Left ventricle myocardium superior (tissue), 1 donor: ENCODE measurements around the gene ATOSA. TPM values are rescaled to one million over a fixed set of nuclear protein-coding genes. Genes with fewer than 3 reads are reported as not detected.

Experiments
- ATAC-seq: fragments of 200-7000 bp; cut with Tn5 transposase; one replicate; pipeline ENCODE4 v1.9.1; 2020; ENCODE audit warnings: mild to moderate bottlenecking, moderate library complexity
- DNase-seq: peaks from one replicate; pipeline ENCODE4 v3.0.0-alpha.2; 2020
- intact Hi-C: fragments of 100-400 bp; cut with micrococcal nuclease; formaldehyde crosslinking; loops from one replicate; pipeline ENCODE4 v1.11.0; 2022
- total RNA-seq: library from RNA; stranded (reverse); fragmentation: NEBNext Ultra II Directional; extraction: Animal tissue kit (Norgen Biotek cat#: 25700); gene quantifications from one replicate; pipeline ENCODE4 v1.2.1, GENCODE V29; 2021
- donor health status: DM: no; HTN: yes; CAD: no; lungs with severe emphysema.

ATOSA gene
- total RNA-seq, 1 donor from 2014 or later: 27.5 TPM

GRCh38 chr15:52689562-52689961 is 10.4 kb upstream of the ATOSA start:
- intact Hi-C loops: no loop called here
- DNase-seq: no peak
- no peak for ATAC-seq

- intact Hi-C loops: no loop called here
- DNase-seq: no peak
- ATAC-seq: no peak
Measured at GRCh38 chr15:52683580-52683979, 4.4 kb upstream of the ATOSA start.

- ATAC-seq: no peak
- intact Hi-C loops: no loop called here
- DNase-seq: no peak
Measured at GRCh38 chr15:52682781-52683180, 3.6 kb upstream of the ATOSA start.

GRCh38 chr15:52682200-52682599 is 3.0 kb upstream of the ATOSA start:
- intact Hi-C loops: no loop called here
- ATAC-seq (no peak), DNase-seq (no peak)

GRCh38 chr15:52681441-52681840 is 2.3 kb upstream of the ATOSA start:
- ATAC-seq: no peak
- intact Hi-C loops: no loop called here
- no peak for DNase-seq

- DNase-seq: no peak
- no peak for ATAC-seq
- intact Hi-C loops: no loop called here
Measured at GRCh38 chr15:52680761-52681160, 1.6 kb upstream of the ATOSA start.

- intact Hi-C loops: no loop called here
- DNase-seq (no peak), ATAC-seq (no peak)
Measured at GRCh38 chr15:52680041-52680391, 828 bp upstream of the ATOSA start.

- ATAC-seq (peak; percentile 73), DNase-seq (peak; percentile 79)
- intact Hi-C loops: no loop called here
Measured at GRCh38 chr15:52678468-52679231, 538 bp downstream of the ATOSA start.

GRCh38 chr15:52677593-52678467 is 1.4 kb downstream of the ATOSA start:
- peak; percentile 57 for DNase-seq
- intact Hi-C loops: no loop called here
- peak; percentile 70 for ATAC-seq

- ATAC-seq (no peak), DNase-seq (no peak)
- intact Hi-C loops: no loop called here
Measured at GRCh38 chr15:52674831-52675230, 4.4 kb downstream of the ATOSA start.

- ATAC-seq (no peak), DNase-seq (no peak)
- intact Hi-C loops: no loop called here
Measured at GRCh38 chr15:52673734-52674133, 5.5 kb downstream of the ATOSA start.

- intact Hi-C loops: no loop called here
- ATAC-seq: no peak
- no peak for DNase-seq
Measured at GRCh38 chr15:52673312-52673711, 5.9 kb downstream of the ATOSA start.

- ATAC-seq (no peak), DNase-seq (no peak)
- intact Hi-C loops: no loop called here
Measured at GRCh38 chr15:52672661-52673060, 6.5 kb downstream of the ATOSA start.

- ATAC-seq (no peak), DNase-seq (no peak)
- intact Hi-C loops: no loop called here
Measured at GRCh38 chr15:52670087-52670486, 9.1 kb downstream of the ATOSA start.

GRCh38 chr15:52668133-52668532 is 11.1 kb downstream of the ATOSA start:
- ATAC-seq (peak; percentile 52), DNase-seq (no peak)
- intact Hi-C loops: no loop called here

- intact Hi-C loops: no loop called here
- peak; percentile 56 for ATAC-seq
- no peak for DNase-seq
Measured at GRCh38 chr15:52667597-52667996, 11.6 kb downstream of the ATOSA start.

GRCh38 chr15:52663536-52664294 is 15.5 kb downstream of the ATOSA start:
- ATAC-seq (no peak), DNase-seq (no peak)
- intact Hi-C loops: no loop called here

- ATAC-seq (no peak), DNase-seq (no peak)
- intact Hi-C loops: no loop called here
Measured at GRCh38 chr15:52661909-52662308, 17.3 kb downstream of the ATOSA start.

- DNase-seq (no peak), ATAC-seq (no peak)
- intact Hi-C loops: no loop called here
Measured at GRCh38 chr15:52660192-52660591, 19.0 kb downstream of the ATOSA start.

GRCh38 chr15:52658955-52659354 is 20.2 kb downstream of the ATOSA start:
- DNase-seq: no peak
- ATAC-seq: no peak
- intact Hi-C loops: no loop called here
